Suprapubic skin (tissue), 3 donors: ENCODE measurements around the gene ITPA.

Experiments
- CTCF ChIP-seq, 2 donors: fragments of 200-600 bp in 1 of 2; fragments of 450-650 bp in 1 of 2; sonication (generic) in 1 of 2; IDR thresholded peaks; one replicate each; pipeline ENCODE4 v1.5.1; 2016 to 2019; ENCODE audit warnings: antibody characterized with exemption in 2 of 2, mild to moderate bottlenecking in 1 of 2, moderate library complexity in 1 of 2
- POLR2A ChIP-seq, 2 donors: fragments of 450-650 bp; IDR thresholded peaks; one replicate each; pipeline ENCODE4 v1.6.1; 2017; ENCODE audit warnings: antibody characterized with exemption in 2 of 2, mild to moderate bottlenecking in 2 of 2, moderate library complexity in 2 of 2

DNA sequence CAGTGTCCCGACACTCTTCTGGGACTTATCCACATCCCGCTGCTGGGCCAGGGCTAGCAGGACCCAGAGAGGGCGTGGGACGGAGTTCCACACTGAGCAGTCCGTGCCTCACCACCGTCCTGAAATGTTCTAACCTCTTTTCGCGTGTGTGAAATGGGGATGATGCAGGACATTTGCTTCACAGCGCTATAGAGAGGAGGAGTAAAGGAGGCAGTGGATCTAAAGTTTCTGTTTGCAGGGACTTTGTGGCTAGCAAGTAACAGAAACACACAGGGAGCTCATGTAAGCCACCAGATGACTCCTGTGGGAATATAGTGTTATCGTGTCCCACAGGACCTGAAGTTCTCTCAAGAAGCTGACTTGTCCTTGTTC is 634 bp downstream of the ITPA start:
- no peak for TF ChIP-seq CTCF (IDR thresholded peaks at IDR 0.05)
- no peak for TF ChIP-seq POLR2A (IDR thresholded peaks at IDR 0.05)
